IPS-NIHi7 (cell line): Measurements from ENCODE around the gene DNTT.

ENCODE experiments used
- DNase-seq: peaks from one replicate; pipeline ENCODE4 v3.0.0; 2012; ENCODE audit warnings: mixed read lengths; ENCODE audit errors: extremely low spot score

Gene DNTT

GRCh38 chr10:96377816-96378294 is 73.6 kb downstream of the DNTT start:
- DNase-seq: no peak

GRCh38 chr10:96378741-96379140 is 74.5 kb downstream of the DNTT start:
- DNase-seq: no peak

DNA sequence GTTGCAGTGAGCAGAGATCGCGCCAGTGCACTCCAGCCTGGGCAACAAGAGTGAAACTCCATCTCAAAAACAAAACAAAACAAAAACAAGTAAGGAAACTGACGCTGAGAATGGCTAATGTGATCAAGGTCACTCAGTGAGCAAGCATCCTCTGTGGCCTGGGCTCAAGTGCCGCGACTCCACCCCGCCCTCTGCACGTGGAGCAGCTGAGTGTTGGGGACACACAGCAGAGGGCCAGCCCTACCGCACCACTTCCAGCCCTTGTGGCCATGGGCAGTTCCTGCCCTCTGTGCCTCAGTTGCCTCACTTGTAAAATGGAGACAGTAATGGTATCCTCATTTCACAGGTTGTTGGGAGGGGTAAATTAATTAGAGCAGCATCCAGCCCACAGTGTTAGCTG is 75.5 kb downstream of the DNTT start:
- no peak for DNase-seq

DNA sequence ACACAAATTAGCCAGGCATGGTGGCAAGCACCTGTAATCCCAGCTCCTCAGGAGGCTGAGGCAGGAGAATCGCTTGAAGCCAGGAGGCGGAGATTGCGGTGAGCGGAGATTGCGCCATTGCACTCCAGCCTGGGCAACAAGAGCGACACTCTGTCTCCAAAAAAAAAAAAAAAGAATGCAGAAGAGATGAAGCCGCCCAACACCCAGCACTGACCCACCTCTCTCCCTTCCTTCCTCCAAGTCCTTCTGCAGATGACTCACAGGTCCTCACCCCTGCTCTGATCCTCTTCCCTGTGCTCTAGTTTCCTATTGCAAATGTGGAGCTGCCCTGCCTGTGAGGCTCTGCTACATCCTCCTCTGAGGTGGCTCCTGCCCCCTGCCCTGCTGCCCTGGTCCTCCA is 76.6 kb downstream of the DNTT start:
- no peak for DNase-seq

DNA sequence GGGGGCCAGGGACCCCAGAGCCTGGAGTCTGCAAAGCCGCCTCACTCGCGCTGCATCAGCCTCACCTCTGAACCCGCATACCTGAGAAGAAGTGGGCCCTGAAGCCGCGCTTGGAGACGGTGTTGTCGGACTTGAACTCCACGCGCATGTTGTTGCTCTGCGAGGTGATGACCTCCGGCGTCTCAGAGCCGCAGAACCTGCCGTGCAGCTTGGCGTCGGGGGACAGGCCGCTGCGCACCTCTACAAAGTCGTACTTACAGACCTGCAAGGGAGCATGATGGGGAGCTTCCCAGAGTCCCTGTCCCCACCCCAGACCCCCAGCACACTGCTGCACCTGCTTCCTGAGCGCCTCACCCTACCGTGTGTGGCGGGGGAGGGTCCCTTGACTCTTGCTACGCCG is 80.3 kb downstream of the DNTT start:
- no peak for DNase-seq

DNA sequence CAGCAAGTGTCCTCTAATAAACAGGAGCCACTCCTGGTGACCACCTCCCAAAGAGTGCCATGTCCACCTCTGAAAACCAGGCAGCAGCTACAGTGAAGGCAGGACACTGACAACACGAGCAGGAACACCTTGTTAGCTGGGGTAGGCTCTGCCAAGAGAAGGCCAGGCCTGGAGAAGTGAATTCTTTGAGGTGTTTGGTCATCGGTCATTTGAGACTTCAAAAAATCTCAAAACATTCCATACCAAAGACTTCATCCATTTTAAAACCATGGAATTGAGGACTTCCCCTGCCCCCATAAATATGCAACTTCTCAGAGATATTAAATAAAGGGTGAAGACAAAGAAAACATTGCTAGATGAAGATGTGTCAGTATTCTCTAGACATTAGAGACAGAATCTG is 82.9 kb downstream of the DNTT start:
- no peak for DNase-seq

GRCh38 chr10:96387601-96388000 is 83.4 kb downstream of the DNTT start:
- no peak for DNase-seq
